Small intestine (tissue), 7 donors: ENCODE results near the gene VKORC1L1. TPM values are rescaled to one million over a fixed set of nuclear protein-coding genes. Genes with fewer than 3 reads are reported as not detected.
"Not testable (repeated sequence)": the region's sequence is repeated elsewhere in the genome, so short reads cannot be mapped to it uniquely, and the experiment has no call there.

Experiments used
- DNase-seq, 2 donors: peaks; one replicate each; pipeline versions ENCODE4 v3.0.0 to v3.0.0-alpha.2; 2013
- FAIRE-seq: peaks from 2 replicates; lab custom pipeline; 2012; peaks lifted over from hg19 to GRCh38; lab: Jason Lieb, UNC
- H3K27ac ChIP-seq, 3 donors: one replicate each; pipeline ENCODE4 v1.5.1; 2013; ENCODE audit warnings: low read length in 2 of 3, mild to moderate bottlenecking in 2 of 3, control low read depth in 1 of 3, inconsistent platforms in 1 of 3, low read depth in 1 of 3, moderate library complexity in 1 of 3
- H3K27me3 ChIP-seq, 3 donors: one replicate each; pipeline ENCODE4 v1.6.1; 2013; ENCODE audit warnings: low read length in 3 of 3, inconsistent platforms in 1 of 3; ENCODE audit not compliant: control insufficient read depth in 3 of 3, insufficient read depth in 3 of 3
- H3K36me3 ChIP-seq, 3 donors: one replicate each; pipeline ENCODE4 v1.6.1; 2013; ENCODE audit warnings: low read length in 3 of 3, inconsistent platforms in 1 of 3, low read depth in 1 of 3, mild to moderate bottlenecking in 1 of 3, moderate library complexity in 1 of 3; ENCODE audit not compliant: control insufficient read depth in 3 of 3, insufficient read depth in 2 of 3
- H3K4me1 ChIP-seq, 3 donors: one replicate each; pipeline ENCODE4 v1.6.1; 2013; ENCODE audit warnings: low read length in 2 of 3, inconsistent platforms in 1 of 3, low read depth in 1 of 3, mild to moderate bottlenecking in 1 of 3, moderate library complexity in 1 of 3; ENCODE audit not compliant: control insufficient read depth in 3 of 3, insufficient read depth in 2 of 3
- H3K4me3 ChIP-seq, 3 donors: one replicate each; pipeline ENCODE4 v1.5.1; 2013; ENCODE audit warnings: low read length in 3 of 3, control low read depth in 1 of 3, inconsistent platforms in 1 of 3, low read depth in 1 of 3, mild to moderate bottlenecking in 1 of 3, moderate library complexity in 1 of 3
- H3K9me3 ChIP-seq, 2 donors: one replicate each; pipeline ENCODE4 v1.6.1; 2013; ENCODE audit warnings: low read depth in 1 of 2, low read length in 1 of 2; ENCODE audit not compliant: control insufficient read depth in 2 of 2, insufficient read depth in 1 of 2
- WGBS, 3 donors: extraction: QIAGEN DNeasy Blood & Tissue Kit; methylation state at CpG; one replicate each; pipeline ENCODE4 v1.1.7; 2013; 5-methylcytosine and 5-hydroxymethylcytosine counted together
- polyA plus RNA-seq, 4 donors: library from polyadenylated mRNA; stranded (reverse) in 3 of 4; unstranded in 1 of 4; fragments of 200-250 nt in 3 of 4; fragments of 120-200 nt in 1 of 4; gene quantifications; one replicate each; pipeline versions ENCODE4 v1.2.1 to v1.2.3, GENCODE V29; 2013
- donor health status: healthy with polysubstance abuse.
- donor health status: control.
- donor health status: control.
- donor health status: Bipolar disorder and iron deficiency.
- donor health status: healthy.

The VKORC1L1 gene
- polyA plus RNA-seq, 4 donors, result 6.0 to 25.6 (median 10.2) TPM

DNA sequence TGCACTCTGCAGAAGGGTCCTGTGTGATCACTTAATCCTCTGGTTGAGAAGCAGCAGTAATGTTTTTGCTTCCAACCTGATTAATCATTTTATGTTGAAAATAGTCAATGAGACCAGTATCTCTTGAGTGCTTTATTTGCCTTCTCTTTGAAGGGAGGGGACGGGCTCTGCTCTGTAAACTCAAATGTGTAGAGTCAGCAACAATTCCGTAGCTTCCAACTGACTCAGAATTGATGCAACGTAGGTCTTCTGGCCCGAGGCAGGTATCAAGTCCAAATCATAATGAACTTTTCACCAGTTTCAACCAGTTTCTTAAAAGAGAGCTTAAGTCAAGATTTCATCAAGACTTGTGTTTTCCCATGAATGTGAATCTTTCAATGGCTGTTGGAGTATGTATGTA is 82.8 kb downstream of the VKORC1L1 start:
- FAIRE-seq (no peak), DNase-seq (peak in 1 of 2 donors; percentile 39)
- WGBS, 3 donors, result 90 to 94% (median 91%) methylated on average over 4 of the region's 4 CpGs
- Histone ChIP-seq H3K4me1 (no peaks in the 10 kb centered on the region), H3K9me3 (no peaks in the 10 kb centered on the region), H3K27ac (peak overlapping the region in 1 of 3 donors; percentile 41), H3K36me3 (peaks cover 6 to 32% (median 15%) of the 10 kb centered on the region in 3 donors), H3K4me3 (no peak overlapping the region), H3K27me3 (no peaks in the 10 kb centered on the region)

DNA sequence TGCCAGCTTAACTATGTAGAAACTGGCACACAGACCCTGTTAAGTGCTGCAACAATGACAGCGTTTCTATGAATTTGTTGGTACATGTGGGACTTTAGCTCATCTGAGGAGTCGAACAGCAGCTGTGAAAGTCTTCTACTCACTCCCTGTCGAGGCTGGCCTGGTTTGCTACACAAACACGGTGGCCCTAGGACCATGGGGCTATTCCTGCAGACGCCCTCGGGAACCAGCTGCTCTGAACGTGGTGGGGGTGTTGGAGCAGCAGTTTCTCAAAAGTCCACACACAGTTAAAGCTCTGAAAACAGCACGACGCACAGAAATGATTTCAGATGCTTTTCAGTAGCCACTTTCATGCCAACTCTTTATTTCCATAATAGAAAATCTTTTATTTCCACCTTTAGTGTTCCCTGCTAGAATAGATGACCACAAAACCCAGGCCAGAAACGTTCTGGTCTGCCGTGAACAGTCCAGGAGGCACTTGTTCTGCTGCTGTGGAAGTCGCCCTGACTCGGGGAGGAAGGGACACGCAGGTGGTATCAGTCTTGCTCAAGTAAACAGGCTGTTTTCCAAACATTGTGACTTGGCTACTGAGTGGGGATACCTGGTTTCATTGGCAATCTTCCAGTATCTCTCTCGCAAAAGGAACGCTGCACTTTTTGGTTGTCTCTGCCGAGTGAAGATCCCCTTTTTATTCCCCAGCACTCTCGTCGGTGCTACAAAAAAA is 87.6 kb downstream of the VKORC1L1 start:
- FAIRE-seq (no peak), DNase-seq (no peak)
- no peaks in the 10 kb centered on the region for H3K4me1 ChIP-seq
- H3K27me3 ChIP-seq, result no peaks in the 10 kb centered on the region
- H3K4me3 ChIP-seq, result no peak overlapping the region
- H3K36me3 ChIP-seq, result peaks cover 15 to 61% (median 18%) of the 10 kb centered on the region in 3 donors
- no peaks in the 10 kb centered on the region for H3K9me3 ChIP-seq
- WGBS, 3 donors, result 82 to 85% (median 82%) methylated on average over 19 of the region's 19 CpGs
- no peak overlapping the region for H3K27ac ChIP-seq

DNA sequence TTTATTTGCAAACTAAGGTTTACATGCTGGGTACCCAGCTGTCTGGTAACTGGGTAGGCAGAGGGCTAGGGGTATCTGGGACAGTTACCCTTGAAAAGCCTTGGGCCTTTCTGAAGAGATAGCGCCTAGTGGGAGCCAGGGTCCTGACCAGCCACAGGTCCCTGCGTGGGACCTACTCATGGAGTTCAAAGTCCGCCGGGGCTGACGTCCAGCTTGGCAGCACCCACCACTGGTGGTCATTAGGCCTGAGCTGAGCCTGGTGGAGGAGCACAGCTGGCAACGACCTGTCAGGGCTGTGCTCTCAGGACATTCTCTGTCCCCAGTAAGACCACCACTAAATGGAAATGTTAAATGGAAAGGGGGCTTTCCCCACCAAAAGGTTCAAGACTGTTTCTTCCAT is 89.2 kb downstream of the VKORC1L1 start:
- Histone ChIP-seq H3K36me3 (peaks cover 18 to 75% (median 22%) of the 10 kb centered on the region in 3 donors), H3K9me3 (no peaks in the 10 kb centered on the region), H3K4me1 (no peaks in the 10 kb centered on the region), H3K27ac (no peak overlapping the region), H3K27me3 (no peaks in the 10 kb centered on the region), H3K4me3 (no peak overlapping the region)
- FAIRE-seq (no peak), DNase-seq (no peak)
- WGBS, 3 donors, result 68 to 82% (median 79%) methylated on average over 6 of the region's 6 CpGs

DNA sequence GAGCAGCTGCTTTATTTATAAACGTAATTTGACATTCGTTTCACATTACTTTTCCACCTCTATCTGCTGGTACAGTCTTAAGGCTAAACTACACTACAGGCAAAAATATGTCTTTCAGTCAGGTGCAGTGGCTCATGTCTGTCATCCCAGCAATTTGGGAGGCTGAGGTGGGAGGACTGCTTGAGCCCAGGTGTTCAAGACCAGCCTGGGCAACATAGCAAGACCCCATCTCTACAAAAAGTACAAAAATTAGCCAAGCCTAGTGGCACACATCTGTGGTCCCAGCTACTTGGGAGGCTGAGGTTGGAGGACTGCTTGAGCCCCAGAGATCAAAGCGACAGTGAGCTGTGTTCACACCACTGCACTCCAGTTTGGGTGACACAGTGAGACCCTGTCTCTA is 91.8 kb downstream of the VKORC1L1 start:
- not testable (repeated sequence) for FAIRE-seq, H3K27me3 ChIP-seq, H3K4me3 ChIP-seq, DNase-seq, H3K9me3 ChIP-seq, H3K27ac ChIP-seq, H3K4me1 ChIP-seq
- H3K36me3 ChIP-seq, result peaks cover 30 to 89% (median 39%) of the 10 kb centered on the region in 3 donors
- WGBS, 3 donors, result 89 to 94% (median 89%) methylated on average over 3 of the region's 3 CpGs

DNA sequence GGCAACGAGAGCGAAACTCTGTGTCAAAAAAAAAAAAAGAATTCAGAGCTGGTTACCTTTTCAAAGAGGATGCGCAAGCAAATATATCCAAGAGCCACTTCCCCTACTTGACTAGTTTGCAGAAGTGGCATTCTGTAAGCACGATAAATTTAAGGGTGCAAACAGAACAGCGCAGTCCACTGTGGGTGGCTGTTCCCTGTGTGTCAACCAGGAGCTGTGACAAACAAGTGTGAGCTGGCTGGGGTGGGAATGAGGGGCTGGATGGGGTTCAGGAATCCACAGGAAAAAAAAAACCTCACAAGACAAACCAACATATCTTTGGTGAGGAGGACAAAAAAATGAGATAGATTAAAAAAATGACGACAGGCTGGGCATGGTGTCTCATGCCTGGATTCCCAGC is 93.3 kb downstream of the VKORC1L1 start:
- Histone ChIP-seq H3K4me3 (no peak overlapping the region), H3K36me3 (peaks cover 28 to 86% (median 38%) of the 10 kb centered on the region in 3 donors), H3K4me1 (no peaks in the 10 kb centered on the region), H3K27me3 (no peaks in the 10 kb centered on the region), H3K9me3 (no peaks in the 10 kb centered on the region), H3K27ac (no peak overlapping the region)
- WGBS, 3 donors, result 95 to 96% (median 96%) methylated on average over 6 of the region's 6 CpGs
- FAIRE-seq, result no peak
- DNase-seq, result no peak

DNA sequence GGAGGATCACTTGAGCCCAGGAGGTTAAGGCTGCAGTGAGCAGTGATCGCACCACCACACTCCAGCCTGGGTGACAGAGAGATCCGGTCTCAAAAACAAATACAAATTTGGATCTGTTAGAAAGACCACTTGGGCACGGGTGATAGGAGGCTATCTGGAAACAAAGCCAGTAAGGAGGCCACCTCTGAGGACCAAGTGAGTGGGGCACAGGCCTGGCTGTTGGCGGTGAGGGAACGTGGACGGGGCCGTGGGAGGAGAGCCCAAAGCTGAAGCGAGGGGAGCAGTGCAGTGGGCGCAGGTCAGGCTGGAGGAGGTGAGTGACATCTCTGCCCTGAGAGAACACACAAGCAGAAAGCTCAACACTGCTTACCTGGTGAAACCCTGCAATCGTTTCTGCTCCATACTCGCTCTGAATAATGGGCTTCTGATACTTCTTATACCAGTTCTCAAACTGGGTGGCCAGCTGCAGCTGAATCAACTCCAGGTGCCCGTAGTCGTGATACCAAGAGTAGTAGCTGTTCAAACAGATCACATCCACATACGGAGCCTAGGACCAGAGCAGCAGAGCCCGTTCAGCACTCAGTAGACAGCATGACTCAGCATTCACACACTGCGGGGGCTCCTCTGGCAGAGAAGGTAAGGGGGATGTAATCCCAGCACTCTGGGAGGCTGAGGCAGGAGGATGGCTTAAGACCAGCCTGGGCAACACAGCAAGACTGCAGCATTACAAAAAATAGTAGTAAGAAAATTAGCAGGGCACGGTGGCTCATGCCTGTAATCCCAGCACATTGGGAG is 94.7 kb downstream of the VKORC1L1 start:
- DNase-seq, result no peak
- Histone ChIP-seq H3K4me1 (no peaks in the 10 kb centered on the region), H3K4me3 (no peak overlapping the region), H3K36me3 (peaks cover 31 to 87% (median 40%) of the 10 kb centered on the region in 3 donors), H3K9me3 (no peaks in the 10 kb centered on the region), H3K27ac (no peak overlapping the region), H3K27me3 (no peaks in the 10 kb centered on the region)
- 93 to 98% (median 95%) methylated on average over 16 to 17 of the region's 17 CpGs for WGBS, 3 donors
- FAIRE-seq, result no peak

DNA sequence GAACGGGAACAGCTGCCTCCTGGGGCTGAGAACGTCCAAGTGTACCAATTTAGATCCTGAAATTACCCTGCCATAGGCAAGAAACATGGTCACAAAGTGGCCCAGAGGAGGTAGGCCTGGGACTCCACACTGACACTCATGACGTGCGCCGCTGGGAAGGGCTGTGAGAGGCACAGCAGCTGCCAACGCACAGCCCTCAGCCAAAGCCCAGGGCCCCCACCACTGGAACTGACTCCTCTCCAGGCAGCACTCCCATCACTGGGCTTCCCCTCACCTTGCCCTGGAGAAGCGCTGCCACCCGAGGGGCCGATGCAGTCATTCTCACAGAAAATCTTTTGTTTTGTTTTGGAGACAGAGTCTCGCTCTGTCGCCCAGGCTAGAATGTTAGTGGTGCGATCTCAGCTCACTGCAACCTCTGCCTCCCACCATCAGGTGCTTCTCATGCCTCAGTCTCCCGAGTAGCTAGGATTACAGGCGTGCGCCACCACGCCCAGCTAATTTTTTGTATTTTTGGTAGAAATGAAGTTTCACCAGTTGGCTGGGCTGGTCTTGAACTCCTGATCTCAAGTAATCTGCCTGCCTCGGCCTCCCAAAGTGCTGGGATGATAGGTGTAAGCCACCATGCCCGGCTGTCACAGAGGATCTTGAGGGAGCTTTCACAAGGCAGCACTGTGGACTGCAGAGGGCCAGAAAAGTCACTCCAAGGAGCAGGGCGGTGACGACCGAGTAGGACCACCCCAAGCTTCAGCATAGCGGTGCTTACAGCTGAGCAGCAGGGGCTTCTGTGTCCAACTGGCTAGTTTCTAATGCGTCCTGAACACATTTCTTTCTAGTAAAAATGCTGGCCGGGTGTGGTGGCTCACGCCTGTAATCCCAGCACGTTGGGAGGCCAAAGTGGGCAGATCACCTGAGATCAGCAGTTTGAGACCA is 95.6 kb downstream of the VKORC1L1 start:
- H3K9me3 ChIP-seq, result no peaks in the 10 kb centered on the region
- peaks cover 33 to 88% (median 37%) of the 10 kb centered on the region in 3 donors for H3K36me3 ChIP-seq
- 91 to 95% (median 95%) methylated on average over 25 to 26 of the region's 26 CpGs for WGBS, 3 donors
- no peak overlapping the region for H3K27ac ChIP-seq
- no peak overlapping the region for H3K4me3 ChIP-seq
- FAIRE-seq, result no peak
- H3K27me3 ChIP-seq, result no peaks in the 10 kb centered on the region
- H3K4me1 ChIP-seq, result no peaks in the 10 kb centered on the region
- DNase-seq, result no peak

DNA sequence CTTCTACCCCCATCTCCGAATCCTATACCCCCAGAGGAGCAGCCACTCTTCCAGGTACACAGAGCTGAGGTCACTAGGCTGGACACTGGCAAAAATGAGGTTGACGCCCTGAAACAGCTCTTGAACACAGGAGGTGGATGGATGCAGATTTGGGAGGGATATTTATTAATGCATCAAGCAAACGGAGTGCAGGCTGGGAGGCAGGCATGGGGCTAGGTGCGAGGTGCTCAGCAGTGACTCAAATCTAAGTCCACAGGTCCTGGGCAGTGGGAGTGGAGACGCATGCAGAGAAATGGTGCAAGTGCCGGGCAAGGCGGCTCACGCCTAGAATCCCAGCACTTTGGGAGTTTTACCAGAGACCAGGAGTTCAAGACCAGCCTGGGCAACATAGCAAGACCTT is 98.1 kb downstream of the VKORC1L1 start:
- Histone ChIP-seq H3K4me1 (no peaks in the 10 kb centered on the region), H3K9me3 (no peaks in the 10 kb centered on the region), H3K4me3 (no peak overlapping the region), H3K27me3 (no peaks in the 10 kb centered on the region), H3K36me3 (peaks cover 27 to 94% (median 35%) of the 10 kb centered on the region in 3 donors), H3K27ac (no peak overlapping the region)
- WGBS, 3 donors, result 95 to 99% (median 95%) methylated on average over 8 of the region's 8 CpGs
- no peak for DNase-seq
- no peak for FAIRE-seq
